Kidney (tissue), 14 donors: Measurements from ENCODE around the gene MTCL1. TPM values are rescaled to one million over a fixed set of nuclear protein-coding genes. Genes with fewer than 3 reads are reported as not detected.

Experiments used
- DNase-seq, 5 donors: peaks; one replicate each; pipeline ENCODE4 v3.0.0-alpha.2; 2013 to 2020
- FAIRE-seq: peaks from 2 replicates; lab custom pipeline; 2012; peaks lifted over from hg19 to GRCh38; lab: Jason Lieb, UNC
- H3K27ac ChIP-seq, 2 donors: one replicate each; pipeline ENCODE4 v1.7.0; 2013; ENCODE audit warnings: low read depth in 2 of 2, low read length in 2 of 2, inconsistent platforms in 1 of 2
- H3K27me3 ChIP-seq: one replicate; pipeline ENCODE4 v1.7.1; 2013; ENCODE audit warnings: low read length, inconsistent platforms; ENCODE audit not compliant: control insufficient read depth, insufficient read depth
- H3K36me3 ChIP-seq, 3 donors: one replicate each; pipeline versions ENCODE4 v1.7.0 to v1.7.1; 2013; ENCODE audit warnings: low read length in 3 of 3, control low read depth in 1 of 3, inconsistent platforms in 1 of 3; ENCODE audit not compliant: insufficient read depth in 3 of 3, control insufficient read depth in 2 of 3
- H3K4me1 ChIP-seq, 3 donors: one replicate each; pipeline versions ENCODE4 v1.7.0 to v1.7.1; 2013; ENCODE audit warnings: low read length in 3 of 3, inconsistent platforms in 1 of 3, low read depth in 1 of 3; ENCODE audit not compliant: control insufficient read depth in 2 of 3, insufficient read depth in 2 of 3
- H3K4me3 ChIP-seq, 3 donors: one replicate each; pipeline versions ENCODE4 v1.7.0 to v1.8.1; 2013; ENCODE audit warnings: low read length in 3 of 3, control low read depth in 1 of 3, inconsistent platforms in 1 of 3
- H3K9ac ChIP-seq, 3 donors: one replicate each; pipeline versions ENCODE4 v1.7.0 to v1.7.1; 2013; ENCODE audit warnings: low read length in 3 of 3, control low read depth in 1 of 3, inconsistent platforms in 1 of 3
- H3K9me3 ChIP-seq, 3 donors: one replicate each; pipeline versions ENCODE4 v1.7.0 to v1.7.1; 2013; ENCODE audit warnings: low read length in 3 of 3, control low read depth in 1 of 3, inconsistent platforms in 1 of 3; ENCODE audit not compliant: control insufficient read depth in 2 of 3, insufficient read depth in 1 of 3
- intact Hi-C: fragments of 100-400 bp; cut with DNase I; formaldehyde crosslinking; loops from one replicate; pipeline ENCODE4 v1.11.1; 2022
- polyA plus RNA-seq: library from polyadenylated mRNA; stranded (reverse); fragments of 350-450 nt; fragmentation: Illumina TruSeq; extraction: RNeasy Lipid Tissue Mini Kit (QIAGEN cat#74804); gene quantifications from one replicate; pipeline ENCODE4 v1.2.3, GENCODE V29; 2014; ENCODE audit warnings: low read depth, low replicate concordance; ENCODE audit not compliant: insufficient read depth
- total RNA-seq: library from RNA; stranded (reverse); fragmentation: NEBNext Ultra II Directional; extraction: Animal tissue kit (Norgen Biotek cat#: 25700); gene quantifications from one replicate; pipeline ENCODE4 v1.2.1, GENCODE V29; 2021
- TF ChIP-seq, protein P1 (sequence below): IDR thresholded peaks from 3 replicates; pipeline ENCODE4 v1.5.1; 2012; ENCODE audit warnings: mild to moderate bottlenecking, moderate library complexity, borderline replicate concordance; ENCODE audit not compliant: insufficient read depth; ENCODE audit errors: extremely low read depth
- donor health status: control.
- donor health status: control.
- donor health status: control.
- donor health status: control.
- donor health status: control.
- donor health status: DM: yes; HTN: yes; CAD: no.
- donor health status: Normal renal cell carcinoma (clear cell type).

Gene MTCL1
- total and polyA plus RNA-seq, 2 donors from 2014 or later = 2.5 to 15.3 TPM

DNA sequence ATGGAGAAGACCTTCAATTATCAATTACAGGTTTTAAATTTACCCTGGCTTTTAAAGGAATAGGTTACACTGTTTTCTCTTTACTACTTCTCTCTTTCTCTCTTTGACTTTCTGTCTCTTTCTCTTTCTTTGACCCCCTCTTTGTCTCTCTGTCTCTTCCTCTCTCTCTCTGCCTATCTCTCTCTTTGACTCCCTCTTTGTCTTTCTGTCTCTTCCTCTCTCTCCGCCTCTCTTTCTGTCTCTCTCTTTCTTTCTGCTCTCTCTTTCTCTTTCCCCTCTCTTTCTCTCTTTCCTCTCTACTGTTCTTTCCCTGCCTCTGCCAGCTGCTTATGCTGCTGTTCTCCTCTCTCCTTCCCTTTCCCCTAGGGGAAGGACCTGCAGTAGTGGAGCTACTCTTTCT is 175.7 kb downstream of the MTCL1 start:
- intact Hi-C loops = no loop called here
- TF ChIP-seq, protein P1, sequence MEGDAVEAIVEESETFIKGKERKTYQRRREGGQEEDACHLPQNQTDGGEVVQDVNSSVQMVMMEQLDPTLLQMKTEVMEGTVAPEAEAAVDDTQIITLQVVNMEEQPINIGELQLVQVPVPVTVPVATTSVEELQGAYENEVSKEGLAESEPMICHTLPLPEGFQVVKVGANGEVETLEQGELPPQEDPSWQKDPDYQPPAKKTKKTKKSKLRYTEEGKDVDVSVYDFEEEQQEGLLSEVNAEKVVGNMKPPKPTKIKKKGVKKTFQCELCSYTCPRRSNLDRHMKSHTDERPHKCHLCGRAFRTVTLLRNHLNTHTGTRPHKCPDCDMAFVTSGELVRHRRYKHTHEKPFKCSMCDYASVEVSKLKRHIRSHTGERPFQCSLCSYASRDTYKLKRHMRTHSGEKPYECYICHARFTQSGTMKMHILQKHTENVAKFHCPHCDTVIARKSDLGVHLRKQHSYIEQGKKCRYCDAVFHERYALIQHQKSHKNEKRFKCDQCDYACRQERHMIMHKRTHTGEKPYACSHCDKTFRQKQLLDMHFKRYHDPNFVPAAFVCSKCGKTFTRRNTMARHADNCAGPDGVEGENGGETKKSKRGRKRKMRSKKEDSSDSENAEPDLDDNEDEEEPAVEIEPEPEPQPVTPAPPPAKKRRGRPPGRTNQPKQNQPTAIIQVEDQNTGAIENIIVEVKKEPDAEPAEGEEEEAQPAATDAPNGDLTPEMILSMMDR = no peak
- no peak for FAIRE-seq

More for the DNA sequence above, 175.7 kb downstream of the MTCL1 start:
- Histone ChIP-seq H3K4me3 (no peak overlapping the region), H3K36me3 (no peaks in the 10 kb centered on the region), H3K4me1 (no peaks in the 10 kb centered on the region), H3K27ac (no peak overlapping the region), H3K9me3 (peaks cover 0 to 2% (median 0%) of the 10 kb centered on the region in 3 donors), H3K27me3 (no peaks in the 10 kb centered on the region), H3K9ac (no peak overlapping the region)
- no peak for DNase-seq

Other genes starting within 250 kb of the MTCL1 start
- gene RAB12, start 96.1 kb upstream of the MTCL1 start, total RNA-seq = 46.7 TPM
- gene RAB12, start 96.1 kb upstream of the MTCL1 start, polyA plus RNA-seq = 37.7 TPM